IPS-20b (cell line): Measurements from ENCODE around the gene TRPC4AP.

Experiments
- H3K27ac ChIP-seq: one replicate; pipeline ENCODE4 v1.5.1; 2013; ENCODE audit warnings: low read length
- H3K27me3 ChIP-seq: 2 replicates; pipeline ENCODE4 v1.6.1; 2013; ENCODE audit warnings: mild to moderate bottlenecking, low read length, inconsistent platforms; ENCODE audit not compliant: insufficient read depth
- H3K36me3 ChIP-seq: 2 replicates; pipeline ENCODE4 v1.6.1; 2013; ENCODE audit warnings: low read depth, mild to moderate bottlenecking, inconsistent platforms, low read length, moderate library complexity; ENCODE audit not compliant: insufficient read depth
- H3K4me1 ChIP-seq: 2 replicates; pipeline ENCODE4 v1.6.1; 2013; ENCODE audit warnings: mild to moderate bottlenecking, control low read depth, inconsistent platforms, low read length, moderate library complexity; ENCODE audit not compliant: insufficient read depth
- H3K4me3 ChIP-seq: 2 replicates; pipeline ENCODE4 v1.5.1; 2013; ENCODE audit warnings: mild to moderate bottlenecking, low read length, inconsistent platforms
- H3K9ac ChIP-seq: 2 replicates; pipeline ENCODE4 v1.6.1; 2013; ENCODE audit warnings: low read depth, mild to moderate bottlenecking, inconsistent platforms, low read length, moderate library complexity
- H3K9me3 ChIP-seq: 2 replicates; pipeline ENCODE4 v1.6.1; 2013; ENCODE audit warnings: mild to moderate bottlenecking, low read depth, low read length, inconsistent platforms; ENCODE audit not compliant: insufficient read depth

Gene TRPC4AP

GRCh38 chr20:35049776-35050352, 42.7 kb downstream of the TRPC4AP start:
- Histone ChIP-seq H3K27me3 (no peaks in the 10 kb centered on the region), H3K27ac (no peak overlapping the region), H3K36me3 (peaks cover 58% of the 10 kb centered on the region), H3K9me3 (no peaks in the 10 kb centered on the region), H3K4me3 (no peak overlapping the region), H3K9ac (no peak overlapping the region), H3K4me1 (no peaks in the 10 kb centered on the region)

- no peaks in the 10 kb centered on the region for H3K9me3 ChIP-seq
- no peaks in the 10 kb centered on the region for H3K27me3 ChIP-seq
- H3K4me1 ChIP-seq = no peaks in the 10 kb centered on the region
- H3K36me3 ChIP-seq = peaks cover 60% of the 10 kb centered on the region
- no peak overlapping the region for H3K4me3 ChIP-seq
- no peak overlapping the region for H3K9ac ChIP-seq
- H3K27ac ChIP-seq = no peak overlapping the region
Observed at GRCh38 chr20:35048739-35049138, 43.9 kb downstream of the TRPC4AP start.

DNA sequence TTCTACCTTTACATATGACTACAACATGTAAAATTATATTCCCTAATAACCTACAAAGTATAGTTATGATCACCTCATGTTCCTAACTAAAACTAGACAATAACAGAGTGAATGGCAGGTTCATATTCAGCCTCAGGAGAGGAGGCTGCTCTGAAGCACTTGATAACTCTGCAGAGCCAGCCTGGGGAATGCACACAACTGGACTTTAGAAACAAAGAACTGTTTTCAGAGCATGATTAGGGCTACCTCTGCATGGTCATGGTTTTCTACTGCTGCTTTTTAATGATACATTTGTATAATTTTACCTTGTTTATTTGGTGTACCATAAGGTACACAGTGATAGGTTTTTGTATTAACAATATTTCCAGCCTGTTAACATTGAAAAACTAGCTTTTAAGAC, 50.3 kb downstream of the TRPC4AP start:
- H3K36me3 ChIP-seq = peaks cover 54% of the 10 kb centered on the region

GRCh38 chr20:35040646-35041045, 52.0 kb downstream of the TRPC4AP start:
- Histone ChIP-seq H3K36me3 (peaks cover 45% of the 10 kb centered on the region), H3K9me3 (no peaks in the 10 kb centered on the region), H3K4me1 (no peaks in the 10 kb centered on the region), H3K9ac (no peak overlapping the region), H3K27ac (no peak overlapping the region), H3K27me3 (no peaks in the 10 kb centered on the region), H3K4me3 (no peak overlapping the region)

More for the DNA sequence above, 50.3 kb downstream of the TRPC4AP start:
- H3K9ac ChIP-seq = no peak overlapping the region
- H3K9me3 ChIP-seq = no peaks in the 10 kb centered on the region
- H3K27me3 ChIP-seq = no peaks in the 10 kb centered on the region
- H3K4me3 ChIP-seq = no peak overlapping the region
- no peak overlapping the region for H3K27ac ChIP-seq
- H3K4me1 ChIP-seq = no peaks in the 10 kb centered on the region

- Histone ChIP-seq H3K27ac (no peak overlapping the region), H3K27me3 (no peaks in the 10 kb centered on the region), H3K36me3 (peaks cover 48% of the 10 kb centered on the region), H3K9me3 (no peaks in the 10 kb centered on the region), H3K9ac (no peak overlapping the region), H3K4me1 (no peaks in the 10 kb centered on the region), H3K4me3 (no peak overlapping the region)
Observed at GRCh38 chr20:35039846-35040489, 52.6 kb downstream of the TRPC4AP start.

GRCh38 chr20:35039146-35039545, 53.5 kb downstream of the TRPC4AP start:
- Histone ChIP-seq H3K36me3 (peaks cover 50% of the 10 kb centered on the region), H3K9ac (no peak overlapping the region), H3K9me3 (no peaks in the 10 kb centered on the region), H3K27ac (no peak overlapping the region), H3K27me3 (no peaks in the 10 kb centered on the region), H3K4me3 (no peak overlapping the region), H3K4me1 (no peaks in the 10 kb centered on the region)

- Histone ChIP-seq H3K4me1 (no peaks in the 10 kb centered on the region), H3K36me3 (peaks cover 58% of the 10 kb centered on the region), H3K4me3 (no peak overlapping the region), H3K9me3 (no peaks in the 10 kb centered on the region), H3K27me3 (no peaks in the 10 kb centered on the region), H3K27ac (no peak overlapping the region), H3K9ac (no peak overlapping the region)
Observed at GRCh38 chr20:35034145-35034544, 58.5 kb downstream of the TRPC4AP start.

DNA sequence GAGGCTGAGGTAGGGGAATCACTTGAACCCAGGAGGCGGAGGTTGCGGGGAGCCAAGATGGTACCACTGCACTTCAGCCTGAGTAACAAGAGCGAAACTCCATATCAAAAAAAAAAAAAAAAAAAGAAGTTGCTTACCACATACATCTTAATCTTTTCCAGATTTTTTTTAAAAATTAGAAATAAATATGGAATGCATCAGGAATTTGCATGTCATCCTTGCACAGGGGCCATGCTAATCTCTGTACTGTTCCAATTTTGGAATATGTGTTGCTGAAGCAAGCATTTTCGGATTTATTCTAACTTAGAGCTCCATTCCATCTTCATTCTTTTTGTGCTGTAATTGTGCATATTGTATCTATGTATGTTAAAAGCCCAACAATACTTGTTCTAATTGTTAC, 62.5 kb downstream of the TRPC4AP start:
- Histone ChIP-seq H3K27me3 (no peaks in the 10 kb centered on the region), H3K4me1 (no peaks in the 10 kb centered on the region), H3K4me3 (no peak overlapping the region), H3K27ac (no peak overlapping the region), H3K9me3 (no peaks in the 10 kb centered on the region), H3K36me3 (peaks cover 73% of the 10 kb centered on the region), H3K9ac (no peak overlapping the region)

DNA sequence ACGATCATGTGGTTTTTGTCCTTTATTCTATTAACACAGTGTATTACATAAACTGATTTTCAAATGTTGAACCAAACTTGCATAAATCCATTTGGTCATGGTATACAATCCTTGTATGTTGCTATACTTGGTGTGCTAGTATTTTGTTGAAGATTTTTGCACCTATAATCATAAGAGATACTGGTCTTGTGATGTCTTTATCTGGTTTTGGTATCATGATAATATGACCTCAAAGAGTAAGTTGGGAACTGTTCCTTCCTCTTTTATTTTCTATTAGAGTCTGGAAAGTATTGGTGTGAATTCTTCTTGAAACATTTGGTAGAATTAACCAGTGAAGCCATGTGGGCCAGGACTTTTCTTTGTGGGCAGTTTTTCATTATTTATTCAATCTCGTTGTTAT, 65.3 kb downstream of the TRPC4AP start:
- Histone ChIP-seq H3K36me3 (peaks cover 70% of the 10 kb centered on the region), H3K9me3 (no peaks in the 10 kb centered on the region), H3K4me3 (no peak overlapping the region), H3K4me1 (no peaks in the 10 kb centered on the region), H3K27me3 (no peaks in the 10 kb centered on the region), H3K27ac (no peak overlapping the region), H3K9ac (no peak overlapping the region)

- Histone ChIP-seq H3K4me1 (no peaks in the 10 kb centered on the region), H3K36me3 (peaks cover 67% of the 10 kb centered on the region), H3K4me3 (no peak overlapping the region), H3K27me3 (no peaks in the 10 kb centered on the region), H3K27ac (no peak overlapping the region), H3K9ac (no peak overlapping the region), H3K9me3 (no peaks in the 10 kb centered on the region)
Observed at GRCh38 chr20:35025116-35025515, 67.5 kb downstream of the TRPC4AP start.

GRCh38 chr20:35023624-35024023, 69.0 kb downstream of the TRPC4AP start:
- H3K27me3 ChIP-seq = no peaks in the 10 kb centered on the region
- H3K27ac ChIP-seq = no peak overlapping the region
- no peak overlapping the region for H3K4me3 ChIP-seq
- H3K4me1 ChIP-seq = no peaks in the 10 kb centered on the region
- no peaks in the 10 kb centered on the region for H3K9me3 ChIP-seq
- H3K9ac ChIP-seq = no peak overlapping the region
- H3K36me3 ChIP-seq = peaks cover 69% of the 10 kb centered on the region

- Histone ChIP-seq H3K9me3 (no peaks in the 10 kb centered on the region), H3K36me3 (peaks cover 71% of the 10 kb centered on the region), H3K9ac (no peak overlapping the region), H3K4me3 (no peak overlapping the region), H3K4me1 (no peaks in the 10 kb centered on the region), H3K27ac (no peak overlapping the region), H3K27me3 (no peaks in the 10 kb centered on the region)
Observed at GRCh38 chr20:35021831-35022230, 70.8 kb downstream of the TRPC4AP start.
